EL (cell line): ENCODE results near the gene BTBD7.
A peak's percentile ranks its signal among the peaks of the same experiment; 100 is the strongest.

Source experiments
- DNase-seq: peaks from one replicate; pipeline ENCODE4 v3.0.0-alpha.2; 2016

BTBD7 gene

DNA sequence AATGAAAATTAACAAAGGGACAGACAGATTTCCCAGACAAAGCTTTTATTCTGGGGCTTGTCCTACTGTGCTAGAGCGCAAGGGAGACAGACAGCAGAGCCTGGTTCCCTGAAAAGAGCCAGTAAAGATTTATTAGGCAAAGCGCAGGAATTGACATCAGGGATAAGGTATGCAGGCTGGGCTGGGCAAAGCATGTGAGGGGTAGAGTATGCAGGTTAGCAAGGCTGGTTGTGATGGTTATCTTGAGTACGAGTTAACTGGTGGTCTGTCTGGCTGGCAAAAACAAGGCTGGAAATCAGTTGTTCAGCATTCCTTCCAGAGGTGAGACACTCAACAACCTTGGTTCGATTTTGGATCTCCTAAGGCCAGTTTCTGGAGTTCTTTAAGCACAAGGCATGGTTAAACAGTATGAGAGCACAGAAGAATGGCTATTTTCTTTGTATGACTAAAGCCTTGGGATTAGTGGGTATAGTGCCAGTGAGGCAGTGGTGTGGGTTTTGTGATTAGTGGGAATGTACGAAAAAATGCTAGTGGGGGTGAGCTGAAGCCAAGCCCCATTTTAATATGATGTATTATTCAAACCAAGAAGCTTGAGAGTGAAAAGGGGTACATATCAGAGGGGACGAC, 30.9 kb downstream of the BTBD7 start:
- peak; percentile 43 for DNase-seq

DNA sequence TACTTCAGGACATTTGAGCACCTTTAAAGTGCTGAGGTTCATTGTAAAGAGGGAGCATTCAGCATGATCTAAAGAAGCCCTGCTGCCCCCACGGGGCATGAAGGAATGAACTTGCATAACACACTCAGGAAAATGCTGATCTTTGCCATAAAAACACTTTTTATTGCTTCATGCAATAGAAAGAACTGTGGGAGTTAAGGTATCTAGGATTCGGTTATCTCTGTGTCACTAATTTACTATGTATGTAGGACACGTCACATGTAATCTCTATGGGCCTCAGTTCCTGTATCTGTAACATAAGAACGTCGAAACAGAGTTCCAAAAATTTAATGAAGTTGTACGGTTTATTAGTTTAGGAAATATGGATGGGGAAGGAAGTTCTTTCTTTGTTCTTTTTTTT, 33.0 kb downstream of the BTBD7 start:
- DNase-seq, result no peak

- no peak for DNase-seq
Measured at GRCh38 chr14:93299416-93299815, 33.4 kb downstream of the BTBD7 start.

DNA sequence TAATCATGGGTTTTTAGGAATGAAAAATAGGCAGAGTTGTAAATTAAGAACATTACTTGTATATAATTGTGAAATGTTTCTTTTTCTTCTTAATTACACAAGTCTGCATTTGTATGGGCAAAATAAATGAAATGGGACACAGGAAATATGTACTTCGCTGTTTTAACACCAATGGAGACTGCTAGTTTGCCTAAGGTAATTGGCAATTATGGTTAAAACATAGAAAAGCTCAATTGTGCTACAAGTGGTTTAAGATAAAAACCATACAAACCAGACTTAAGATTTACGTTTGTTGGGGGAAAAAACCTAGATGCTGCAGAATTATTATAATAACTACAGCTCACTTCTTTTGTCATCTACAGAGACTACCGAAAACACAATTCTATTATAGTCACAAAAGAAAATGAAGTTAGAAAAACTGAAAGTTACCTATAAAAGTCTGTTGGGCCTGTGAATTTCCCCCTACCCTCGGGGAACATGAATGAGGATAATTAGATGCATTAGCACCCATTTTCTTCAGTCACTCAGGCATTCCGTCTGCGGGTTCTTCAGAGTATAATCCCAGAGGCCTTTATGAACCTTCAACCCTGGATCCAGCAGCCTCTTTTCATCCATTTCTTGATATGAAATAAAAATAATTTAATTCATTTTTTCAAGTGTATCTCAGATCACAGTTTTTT, 37.2 kb downstream of the BTBD7 start:
- no peak for DNase-seq

DNA sequence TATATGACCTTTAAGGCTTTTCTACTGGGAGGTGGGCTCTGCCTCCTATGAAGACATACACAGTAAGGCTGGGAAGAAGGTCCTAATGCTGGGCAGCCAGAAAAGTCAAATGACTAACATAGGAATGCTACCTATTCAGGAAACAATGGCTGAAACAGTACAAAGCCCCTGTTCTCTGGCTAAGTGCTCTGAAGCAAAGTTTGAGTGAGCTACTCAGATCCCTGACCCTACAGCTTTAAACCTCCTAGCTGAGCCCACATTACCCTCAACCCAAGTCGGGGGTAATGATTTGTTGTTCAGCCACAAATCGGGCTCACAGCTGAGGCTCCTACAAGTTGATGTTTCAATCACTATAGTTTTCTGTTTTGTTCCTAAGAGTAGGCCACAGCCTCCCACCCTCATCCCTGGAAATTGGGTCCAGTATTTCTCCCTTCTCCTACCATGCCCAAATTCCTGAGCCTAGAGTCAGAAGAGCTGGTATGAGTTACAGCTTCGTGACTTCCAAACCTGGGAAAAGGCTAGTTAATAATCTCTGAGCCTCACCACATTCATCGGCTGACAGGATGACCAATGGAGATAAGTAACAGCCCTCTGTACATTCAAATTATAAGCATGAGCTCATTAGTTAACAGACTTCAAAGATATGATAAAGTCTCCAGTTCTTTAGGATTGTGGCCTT, 46.5 kb downstream of the BTBD7 start:
- DNase-seq, result peak; percentile 48

GRCh38 chr14:93285044-93285443, 47.8 kb downstream of the BTBD7 start:
- DNase-seq, result no peak

DNA sequence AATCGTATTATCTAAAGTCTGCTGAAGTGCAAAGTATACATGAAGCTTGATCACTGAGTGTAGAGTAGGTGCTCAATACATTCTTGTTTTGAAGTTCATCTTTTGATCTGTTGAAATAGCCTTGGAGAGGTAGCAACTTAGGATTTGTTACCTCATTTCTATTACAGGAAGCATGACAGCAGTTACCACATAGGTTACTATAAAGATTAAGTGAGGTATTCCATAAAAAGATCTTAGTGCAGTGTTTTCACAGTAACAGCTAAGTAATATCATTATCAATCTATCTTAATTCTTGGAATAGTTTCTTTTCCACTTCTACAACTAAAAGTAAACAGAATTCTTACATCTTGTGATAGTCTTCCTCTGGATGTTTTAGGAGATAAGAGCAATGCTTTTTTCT, 50.9 kb downstream of the BTBD7 start:
- no peak for DNase-seq

DNA sequence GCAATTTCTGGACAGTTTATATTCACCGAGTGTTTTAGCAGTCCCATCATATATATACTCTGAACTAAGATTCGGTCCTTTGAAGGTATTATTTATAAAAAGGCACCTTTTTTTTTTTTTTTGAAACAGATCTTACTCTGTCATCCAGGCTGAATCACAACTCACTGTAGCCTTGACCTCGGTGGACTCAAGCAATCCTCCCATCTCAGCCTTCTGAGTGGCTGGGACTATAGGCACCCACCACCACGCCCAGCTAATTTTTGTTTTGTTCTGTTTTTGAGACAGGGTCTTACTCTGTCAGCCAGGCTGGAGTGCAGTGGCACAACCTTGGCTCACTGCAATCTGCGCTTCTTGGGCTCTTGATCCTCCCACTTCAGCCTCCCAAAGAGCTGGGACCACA, 52.1 kb downstream of the BTBD7 start:
- DNase-seq, result no peak

DNA sequence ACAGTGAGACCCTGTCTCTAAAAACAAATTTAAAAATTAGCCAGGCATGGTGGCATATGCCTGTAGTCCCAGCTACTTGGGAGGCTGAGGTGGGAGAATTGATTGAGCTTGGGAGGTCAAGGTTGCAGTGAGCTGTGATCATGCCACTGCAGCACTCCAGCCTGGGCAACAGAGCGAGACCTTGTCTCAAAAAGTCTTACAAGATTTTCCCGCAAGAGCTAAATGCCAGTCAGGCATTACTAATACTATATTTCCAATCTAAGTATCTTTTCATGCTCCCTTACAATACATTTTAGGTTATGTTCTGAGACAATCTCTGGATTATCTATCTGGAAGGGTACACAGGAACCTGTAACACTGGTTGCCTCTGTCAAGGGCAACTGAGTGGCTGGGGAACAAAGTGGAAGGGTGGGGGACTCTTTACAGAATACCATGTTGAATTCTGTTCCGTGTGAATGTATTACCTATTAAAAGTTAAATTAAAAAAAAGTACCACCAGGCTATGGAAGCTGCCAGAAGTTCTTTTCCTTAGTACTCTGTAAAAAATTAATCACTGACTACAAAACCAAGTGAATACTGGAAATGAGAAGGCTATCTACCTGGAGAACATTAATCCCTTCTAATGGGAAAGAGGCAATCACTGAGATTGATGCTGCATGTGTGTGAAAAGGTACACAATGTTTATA, 56.7 kb downstream of the BTBD7 start:
- DNase-seq, result no peak

- no peak for DNase-seq
Measured at GRCh38 chr14:93274055-93274806, 58.6 kb downstream of the BTBD7 start.

DNA sequence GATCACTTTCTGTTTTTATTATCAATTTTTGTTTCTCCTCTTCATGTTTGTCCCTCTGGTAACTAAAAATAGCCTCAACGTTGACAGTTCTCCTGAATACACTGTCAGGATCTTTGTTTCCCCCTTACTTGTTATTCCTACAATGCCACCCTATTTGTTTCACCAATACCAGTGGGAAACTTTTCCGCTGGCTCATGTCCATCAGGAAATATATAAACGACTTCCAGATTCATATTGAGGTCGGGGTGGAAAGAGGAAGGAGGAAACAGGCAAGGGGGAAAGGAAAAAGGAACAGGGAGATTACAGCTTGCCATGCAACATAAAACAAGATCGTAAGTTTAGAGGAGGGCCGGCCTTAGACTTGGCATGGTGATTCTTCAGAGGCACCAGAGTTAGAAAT, 61.7 kb downstream of the BTBD7 start:
- DNase-seq, result no peak

GRCh38 chr14:93269341-93270068, 63.3 kb downstream of the BTBD7 start:
- DNase-seq, result peak; percentile 61

DNA sequence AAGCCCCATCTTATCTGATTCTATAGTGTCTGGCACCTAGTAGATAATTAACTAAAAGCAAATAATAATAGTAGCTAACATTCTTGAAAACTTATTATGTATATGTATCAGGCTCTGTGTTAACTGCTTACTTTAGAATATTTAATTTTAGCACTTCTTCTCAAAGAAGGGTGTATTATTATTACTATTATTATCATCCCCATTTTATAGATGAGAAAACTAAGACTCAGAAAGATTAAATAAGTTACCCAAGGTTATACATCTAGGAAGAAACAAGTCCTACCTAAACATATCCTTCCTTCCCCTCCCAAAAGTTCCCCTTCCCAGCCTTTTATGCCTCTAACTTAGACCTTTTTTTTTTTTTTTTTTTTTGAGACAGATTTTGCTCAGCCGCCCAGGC, 64.4 kb downstream of the BTBD7 start:
- DNase-seq, result no peak

DNA sequence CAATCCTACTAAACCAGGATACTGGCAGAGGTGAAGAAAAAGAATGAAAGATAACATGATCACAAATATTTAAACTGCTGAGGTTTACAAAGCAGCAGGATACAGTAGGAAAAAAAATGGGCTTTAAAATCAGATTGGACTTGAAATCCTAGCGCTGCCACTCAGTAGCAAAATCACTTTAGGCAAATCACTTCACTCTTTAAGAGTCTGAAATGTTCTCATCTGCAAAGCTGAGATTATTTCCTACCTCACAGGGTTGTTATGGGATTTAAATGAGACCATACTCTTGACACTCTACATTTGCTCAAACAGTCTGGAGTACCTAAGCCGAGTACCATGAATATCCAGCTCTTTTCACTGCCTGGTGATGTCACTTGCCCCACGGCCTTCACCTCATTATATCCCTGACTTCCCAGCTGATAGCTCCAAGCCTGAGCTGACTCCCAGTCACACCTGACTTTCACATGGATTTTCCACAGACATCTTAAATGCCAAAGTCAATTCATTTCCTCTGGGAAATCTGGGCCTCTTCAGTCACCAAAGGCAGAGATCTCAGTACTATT, 65.6 kb downstream of the BTBD7 start:
- DNase-seq, result no peak

DNA sequence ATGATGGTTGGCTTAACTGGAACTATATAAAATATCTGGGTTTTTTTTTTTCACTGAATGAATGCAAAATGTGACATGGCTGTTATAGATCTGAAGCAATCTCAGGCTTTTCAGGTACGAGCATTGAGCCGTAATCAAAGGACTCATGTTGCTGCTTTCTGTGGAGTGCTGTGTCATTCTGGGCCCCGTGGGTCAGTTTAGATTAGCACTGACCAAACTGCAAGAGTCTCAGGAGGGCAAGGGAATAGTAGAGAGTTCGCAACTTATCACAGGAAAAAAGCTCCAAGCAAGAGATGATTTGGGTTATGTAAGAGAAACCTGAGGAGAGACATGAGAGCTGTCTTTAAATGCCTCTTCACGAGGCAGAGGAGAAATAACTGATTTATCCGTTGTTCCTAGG, 66.7 kb downstream of the BTBD7 start:
- no peak for DNase-seq

DNA sequence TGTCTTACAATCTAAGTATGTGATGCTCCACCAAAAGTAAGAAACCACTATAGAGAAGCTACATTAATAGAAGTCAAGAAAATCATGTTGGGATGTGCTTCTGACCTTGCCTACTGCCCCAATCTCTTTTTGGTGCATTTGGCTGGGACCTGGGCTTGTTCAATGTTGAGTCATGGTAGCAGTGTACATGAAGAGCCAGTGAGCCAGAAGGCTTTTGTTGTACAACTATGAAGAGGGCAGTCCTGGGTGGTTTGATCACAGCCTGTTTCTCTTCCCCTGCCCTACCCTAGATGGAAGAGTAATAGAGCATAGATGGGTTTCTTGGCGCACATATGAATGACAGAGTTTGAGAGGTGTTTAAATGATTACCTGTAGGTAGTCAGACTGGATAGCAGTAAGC, 69.4 kb downstream of the BTBD7 start:
- no peak for DNase-seq

DNA sequence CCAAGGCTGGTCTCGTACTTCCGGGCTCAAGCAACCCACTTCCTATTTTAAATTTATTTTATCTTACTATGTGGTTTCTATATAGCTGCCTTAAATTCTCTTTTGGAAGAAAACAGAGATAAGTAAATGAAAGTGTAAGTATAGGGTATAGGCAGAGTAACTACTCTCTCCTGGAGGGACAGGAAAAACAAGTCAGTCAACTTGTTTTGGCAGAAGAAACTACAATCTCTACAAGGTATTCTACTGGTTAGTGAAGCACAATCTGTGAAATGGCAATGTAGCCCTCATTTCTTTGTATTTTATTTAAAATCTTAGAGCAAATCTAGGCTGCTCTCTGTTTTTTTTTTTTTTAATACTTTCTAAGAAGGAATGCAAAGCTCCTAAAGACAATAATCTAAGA, 70.4 kb downstream of the BTBD7 start:
- no peak for DNase-seq

DNA sequence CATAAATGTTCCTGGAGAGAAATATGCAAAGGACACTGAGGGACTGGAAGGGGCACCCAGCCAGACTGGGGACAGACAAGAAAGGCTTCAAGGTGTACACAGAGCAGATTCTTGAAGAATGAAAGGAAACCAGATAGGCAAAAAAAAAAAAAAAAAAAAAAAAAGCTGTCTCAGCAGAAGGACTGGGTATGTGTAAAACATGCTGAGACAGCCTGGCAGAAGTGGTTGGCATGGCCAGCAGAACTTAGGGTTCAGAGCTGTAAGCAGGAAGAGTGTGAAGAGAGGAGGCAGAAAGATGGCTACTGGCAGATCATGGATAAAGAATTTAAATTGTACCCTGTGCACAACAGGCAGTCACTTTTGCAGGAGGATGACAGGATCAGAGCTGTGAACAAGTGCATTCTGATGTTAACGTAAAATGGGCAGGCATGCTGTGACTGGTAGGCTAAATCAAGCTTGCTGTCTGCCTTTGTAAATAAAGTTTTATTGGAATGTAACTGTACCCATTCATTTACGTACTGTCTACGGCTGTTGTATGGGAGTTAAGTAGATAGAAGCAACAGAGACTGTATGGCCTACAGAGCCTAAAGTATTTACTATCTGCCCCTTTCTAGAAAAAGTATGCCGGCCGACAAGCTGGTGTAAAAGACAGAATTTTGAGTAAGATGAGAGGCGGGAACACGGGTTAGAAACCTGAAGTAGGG, 83.6 kb downstream of the BTBD7 start:
- DNase-seq, result no peak

DNA sequence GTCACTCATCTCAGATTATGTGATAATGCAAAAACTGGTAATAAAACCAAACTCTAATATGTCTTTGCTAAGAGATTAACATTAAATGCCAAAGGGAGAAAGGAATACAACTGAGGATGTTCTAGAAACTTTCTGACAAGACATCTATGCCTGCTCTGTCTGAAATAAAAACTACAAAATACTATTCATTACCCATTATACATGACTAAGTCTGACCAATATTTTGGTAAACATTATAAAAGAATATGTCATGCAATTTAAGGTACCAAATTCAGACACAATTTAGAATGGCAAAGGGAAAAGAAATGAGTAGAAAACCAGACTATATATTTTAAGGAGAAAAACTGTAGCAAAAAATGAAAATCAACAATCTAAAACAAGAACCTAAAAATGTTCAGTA, 86.3 kb downstream of the BTBD7 start:
- DNase-seq, result no peak

GRCh38 chr14:93245764-93246420, 86.9 kb downstream of the BTBD7 start:
- DNase-seq, result no peak

GRCh38 chr14:93240678-93241000, 92.2 kb downstream of the BTBD7 start:
- DNase-seq, result no peak
